Motor neuron (in vitro differentiated cells): ENCODE measurements around the gene SF3B4. TPM values are rescaled to one million over a fixed set of nuclear protein-coding genes. Genes with fewer than 3 reads are reported as not detected.

Experiments
- ATAC-seq, 8 experiments: fragments of 200-7000 bp; cut with Tn5 transposase; replicated peaks in 6 of 8; 2 replicates each; pipeline ENCODE4 v1.8.0; 2021; ENCODE audit warnings: mild to moderate bottlenecking in 8 of 8, moderate library complexity in 8 of 8
- H3K27ac ChIP-seq, 2 donors: fragments of 250-450 bp; sonication (Bioruptor Pico); 2 replicates each; pipeline ENCODE4 v1.9.0; 2021; ENCODE audit warnings: antibody characterized with exemption in 2 of 2, mild to moderate bottlenecking in 2 of 2, moderate library complexity in 1 of 2
- H3K4me1 ChIP-seq, 2 donors: fragments of 250-450 bp; sonication (Bioruptor Pico); replicated peaks in 1 of 2; 2 replicates each; pipeline ENCODE4 v1.6.1; 2021; ENCODE audit warnings: antibody characterized with exemption in 2 of 2, mild to moderate bottlenecking in 2 of 2, moderate library complexity in 1 of 2
- H3K4me3 ChIP-seq, 5 donors: fragments of 250-450 bp; sonication (Bioruptor Pico); 2 replicates each; pipeline ENCODE4 v1.9.0; 2021; ENCODE audit warnings: antibody characterized with exemption in 5 of 5, mild to moderate bottlenecking in 5 of 5, moderate library complexity in 4 of 5
- whole genome bisulfite sequencing, 10 experiments: fragments of 450-650 bp; shearing (Covaris generic); methylation state at CpG; one replicate each; pipeline ENCODE4 v1.0.0; 2022; 5-methylcytosine and 5-hydroxymethylcytosine counted together
- in situ Hi-C, 9 experiments: fragments of 400-800 bp; cut with MboI; loops; one replicate each; pipeline ENCODE4 v1.15.0; 2021; ENCODE audit warnings: low sequenced_read_pairs in 9 of 9, low pct_unique_long_range_greater_than_20kb in 2 of 9; ENCODE audit not compliant: unreplicated experiment in 9 of 9
- total RNA-seq, 8 experiments: library from RNA; unstranded; fragments of 300-600 nt; gene quantifications; 2 replicates each; pipeline versions ENCODE4 v1.2.3 to v1.2.4, GENCODE V29; 2022

Gene SF3B4
- total RNA-seq, 8 experiments from 2014 or later: 17.0 to 47.8 (median 28.1) TPM

DNA sequence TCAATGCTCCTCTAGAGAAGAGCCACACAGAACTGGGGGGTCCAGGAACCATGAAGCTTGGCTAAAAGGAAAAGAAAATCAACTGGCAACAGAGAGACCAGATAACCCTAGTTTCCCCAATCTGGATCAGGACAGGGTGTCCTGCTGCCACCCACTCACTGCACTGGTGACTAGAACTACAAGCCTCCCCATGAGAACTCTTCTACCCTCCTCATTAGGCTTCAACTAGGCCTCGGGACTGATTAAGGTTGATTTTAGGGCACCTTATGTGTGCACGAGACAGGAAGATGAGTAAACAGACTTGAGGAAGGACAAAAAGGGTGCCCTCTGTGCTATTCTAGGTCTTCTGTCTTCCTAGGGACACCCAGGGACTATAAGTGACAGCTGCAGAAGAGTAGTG lies 2.3 kb upstream of the SF3B4 start:
- no peak overlapping the region for H3K27ac ChIP-seq
- in situ Hi-C loops: loop anchor here in 1 of 9 experiments (25.0 kb wide), 1 partner anchor 257 kb away; no protein-coding TSS in a partner anchor
- WGBS, 10 experiments: 80 to 100% (median 85%) methylated on average over 1 to 2 of the region's 2 CpGs; no CpG with 5 or more reads in 4 of the 10 experiments

DNA sequence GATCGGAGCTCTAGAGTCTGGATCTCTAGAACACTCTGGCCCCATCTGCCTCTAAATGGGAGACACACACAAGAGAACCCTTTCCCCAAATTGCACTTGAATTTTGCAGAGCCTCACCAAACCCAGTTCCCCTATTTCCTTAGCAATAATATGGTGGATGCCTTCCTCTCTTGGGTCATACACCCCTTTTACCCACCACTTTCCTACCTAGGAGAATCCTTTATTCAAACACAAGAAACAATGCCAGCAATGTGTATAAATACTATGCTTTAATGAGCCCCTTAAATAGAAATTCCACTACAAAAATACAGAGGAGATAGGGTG lies 760 bp upstream of the SF3B4 start:
- Histone ChIP-seq H3K4me3 (peak overlapping the region; percentile 77 to 98 (median 89)), H3K27ac (peak overlapping the region; percentile 96), H3K4me1 (peaks cover 15 to 20% of the 10 kb centered on the region in 2 donors)
- in situ Hi-C loops: loop anchor here in 1 of 9 experiments (25.0 kb wide), 1 partner anchor 259 kb away; no protein-coding TSS in a partner anchor
- no peak for ATAC-seq
- WGBS, 10 experiments: 0% methylated on average over 1 of the region's 1 CpG; no CpG with 5 or more reads in 6 of the 10 experiments

More for the DNA sequence above, 2.3 kb upstream of the SF3B4 start:
- H3K4me3 ChIP-seq: no peak overlapping the region
- ATAC-seq: no peak
- peaks cover 15 to 20% of the 10 kb centered on the region in 2 donors for H3K4me1 ChIP-seq

DNA sequence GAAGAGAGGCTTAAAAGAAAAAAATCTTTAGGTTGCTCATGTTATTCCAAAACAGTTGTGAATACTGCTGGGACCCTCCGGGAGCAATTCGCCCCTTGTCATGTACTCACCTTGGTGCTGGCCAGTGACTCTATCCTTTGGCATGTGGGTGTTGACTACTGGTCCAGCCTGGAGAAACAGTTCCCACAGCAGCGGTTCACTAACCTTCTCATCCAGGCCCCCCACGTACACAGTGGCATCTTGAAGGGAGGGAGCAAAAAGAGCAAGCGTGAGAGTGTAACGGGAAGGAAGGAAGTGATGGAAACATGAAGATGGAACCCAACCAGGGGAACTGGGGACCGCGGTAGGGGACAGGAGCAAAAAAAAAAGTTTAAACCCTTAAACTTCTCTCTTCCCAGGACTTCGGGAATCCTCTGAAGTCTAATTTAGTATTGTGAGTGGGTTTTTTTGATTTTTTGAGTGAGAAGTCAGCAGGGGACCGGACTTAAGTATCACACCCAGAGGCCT lies 494 bp downstream of the SF3B4 start:
- 0 to 10% (median 0%) methylated on average over 2 to 10 of the region's 10 CpGs; no CpG with 5 or more reads in 3 of the 10 experiments for WGBS, 10 experiments
- ATAC-seq: peak in 2 of 8 experiments; percentile 4 to 5
- Histone ChIP-seq H3K4me3 (peak overlapping the region; percentile 77 to 98 (median 89)), H3K27ac (peak overlapping the region; percentile 96), H3K4me1 (peaks cover 15 to 20% of the 10 kb centered on the region in 2 donors)
- in situ Hi-C loops: loop anchor here in 1 of 9 experiments (25.0 kb wide), 1 partner anchor 260 kb away; no protein-coding TSS in a partner anchor

DNA sequence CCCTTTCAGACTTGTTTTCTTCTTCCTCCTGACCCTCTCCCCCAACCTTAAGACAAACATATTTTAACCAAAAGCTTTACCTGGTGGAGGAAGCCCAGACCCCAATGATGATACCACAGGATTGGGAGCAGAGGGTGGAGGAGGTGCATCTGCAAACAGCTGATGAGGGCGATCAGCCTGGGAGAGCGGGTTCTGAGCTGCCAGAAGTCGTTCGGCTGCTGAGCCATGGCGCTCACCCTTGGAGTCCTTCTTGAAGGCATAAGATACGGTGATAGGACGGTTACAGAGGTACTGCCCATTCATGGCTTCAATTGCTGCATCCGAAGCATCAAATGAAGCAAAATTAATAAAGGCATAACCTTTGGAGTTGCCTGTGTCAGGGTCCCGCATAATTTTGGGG lies 1.3 kb downstream of the SF3B4 start:
- ATAC-seq: no peak
- peaks cover 15 to 20% of the 10 kb centered on the region in 2 donors for H3K4me1 ChIP-seq
- H3K27ac ChIP-seq: no peak overlapping the region
- H3K4me3 ChIP-seq: peak overlapping the region in 3 of 5 donors; percentile 86 to 98 (median 93)
- 84 to 100% (median 89%) methylated on average over 3 to 9 of the region's 9 CpGs; no CpG with 5 or more reads in 3 of the 10 experiments for WGBS, 10 experiments
- in situ Hi-C loops: loop anchor here in 1 of 9 experiments (25.0 kb wide), 1 partner anchor 261 kb away; no protein-coding TSS in a partner anchor

DNA sequence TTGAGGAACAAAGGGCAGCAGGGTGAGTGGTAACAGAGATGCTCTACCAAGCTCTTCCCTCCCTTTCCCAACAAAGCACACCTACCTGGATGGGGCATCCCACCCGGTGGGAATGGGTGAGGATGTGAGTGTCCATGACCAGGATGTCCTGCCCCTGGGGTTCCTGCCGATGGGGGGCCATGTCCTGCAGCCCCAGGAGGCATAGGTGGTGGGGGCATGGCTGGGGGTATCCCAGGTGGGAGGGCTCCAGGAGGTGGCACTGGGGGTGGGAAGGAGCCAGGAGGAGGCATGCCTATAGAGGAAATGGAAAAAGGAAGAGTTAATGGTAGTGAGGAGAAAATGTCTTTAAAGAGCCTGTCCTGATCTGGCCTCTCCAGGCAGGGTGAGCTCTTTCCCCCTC lies 1.9 kb downstream of the SF3B4 start:
- Histone ChIP-seq H3K4me1 (peaks cover 15 to 20% of the 10 kb centered on the region in 2 donors), H3K27ac (no peak overlapping the region), H3K4me3 (no peak overlapping the region)
- WGBS, 10 experiments: 83 to 90% methylated on average over 1 to 2 of the region's 2 CpGs; no CpG with 5 or more reads in 8 of the 10 experiments
- in situ Hi-C loops: loop anchor here in 1 of 9 experiments (25.0 kb wide), 1 partner anchor 262 kb away; no protein-coding TSS in a partner anchor
- ATAC-seq: no peak

- in situ Hi-C loops: loop anchor here in 1 of 9 experiments (25.0 kb wide), 1 partner anchor 262 kb away; no protein-coding TSS in a partner anchor
- no peak overlapping the region for H3K27ac ChIP-seq
- H3K4me3 ChIP-seq: no peak overlapping the region
- no peak for ATAC-seq
- H3K4me1 ChIP-seq: peaks cover 15 to 20% of the 10 kb centered on the region in 2 donors
- WGBS, 10 experiments: 79 to 100% (median 95%) methylated on average over 1 to 3 of the region's 3 CpGs
Observed at GRCh38 chr1:149925345-149925744, 2.3 kb downstream of the SF3B4 start.

GRCh38 chr1:149923626-149924025 lies 4.0 kb downstream of the SF3B4 start:
- Histone ChIP-seq H3K4me1 (peaks cover 14 to 17% of the 10 kb centered on the region in 2 donors), H3K4me3 (no peak overlapping the region), H3K27ac (no peak overlapping the region)
- ATAC-seq: no peak
- WGBS, 10 experiments: 83 to 100% (median 99%) methylated on average over 1 to 6 of the region's 10 CpGs; no CpG with 5 or more reads in 4 of the 10 experiments
- in situ Hi-C loops: no loop called here

DNA sequence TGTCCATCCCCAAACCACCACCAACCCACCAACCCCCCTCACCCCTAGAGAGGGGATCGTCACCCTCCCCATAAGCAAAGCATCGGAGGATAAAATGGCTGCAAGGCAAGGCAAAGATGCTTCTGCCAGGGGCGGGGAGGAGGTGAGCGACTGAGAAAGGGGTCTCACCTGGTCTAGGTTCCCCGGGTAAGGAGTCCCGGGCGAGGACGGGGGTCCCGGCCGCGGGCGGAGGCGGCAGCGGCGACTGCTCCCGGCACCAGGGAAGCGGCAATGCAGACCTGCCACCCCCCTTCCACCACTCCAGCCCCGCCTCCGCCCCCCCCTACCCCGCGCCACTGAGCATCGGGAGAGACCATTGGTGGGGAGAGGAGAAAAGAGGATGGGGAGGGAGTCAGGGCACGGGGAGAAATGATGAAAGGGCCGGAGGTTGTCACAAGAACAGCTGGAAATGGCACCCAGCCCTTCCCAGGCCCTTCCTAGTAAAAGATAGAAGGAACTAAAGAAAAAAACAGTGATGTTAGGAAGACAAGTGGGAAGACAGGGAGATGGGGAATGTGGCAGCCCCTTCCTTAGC lies 9.9 kb downstream of the SF3B4 start, which contains the start of gene SV2A:
Gene SV2A, minus strand, starts transcription at position 274 of the 574 bp plus-strand sequence. CDS start 4,004 bp downstream, outside the sequence.
- Histone ChIP-seq H3K4me1 (peaks cover 24 to 26% of the 10 kb centered on the region in 2 donors), H3K27ac (peak within 1 kb of the TSS; percentile 63 to 68), H3K4me3 (peak within 1 kb of the TSS; percentile 54 to 85 (median 65))
- 0 to 20% (median 3%) methylated on average over 1 to 7 of the region's 24 CpGs; no CpG with 5 or more reads in 7 of the 10 experiments for WGBS, 10 experiments
- in situ Hi-C loops: no loop called here
- peak; percentile 19 to 93 (median 89) for ATAC-seq

GRCh38 chr1:149916898-149917252 lies 10.7 kb downstream of the SF3B4 start:
- peak overlapping the region; percentile 54 to 85 (median 65) for H3K4me3 ChIP-seq
- peaks cover 24 to 26% of the 10 kb centered on the region in 2 donors for H3K4me1 ChIP-seq
- in situ Hi-C loops: no loop called here
- peak overlapping the region; percentile 2 to 63 for H3K27ac ChIP-seq
- WGBS, 10 experiments: 0% methylated on average over 2 to 3 of the region's 10 CpGs; no CpG with 5 or more reads in 8 of the 10 experiments
- ATAC-seq: peak in 4 of 8 experiments; percentile 3 to 17 (median 14)

- H3K4me1 ChIP-seq: peaks cover 24 to 26% of the 10 kb centered on the region in 2 donors
- peak overlapping the region; percentile 54 to 85 (median 65) for H3K4me3 ChIP-seq
- H3K27ac ChIP-seq: peak overlapping the region; percentile 2 to 63
- ATAC-seq: peak in 3 of 8 experiments; percentile 1 to 29 (median 28)
- in situ Hi-C loops: no loop called here
- 0 to 50% (median 9%) methylated on average over 1 to 6 of the region's 9 CpGs; no CpG with 5 or more reads in 4 of the 10 experiments for WGBS, 10 experiments
Observed at GRCh38 chr1:149916193-149916897, 11.3 kb downstream of the SF3B4 start.

DNA sequence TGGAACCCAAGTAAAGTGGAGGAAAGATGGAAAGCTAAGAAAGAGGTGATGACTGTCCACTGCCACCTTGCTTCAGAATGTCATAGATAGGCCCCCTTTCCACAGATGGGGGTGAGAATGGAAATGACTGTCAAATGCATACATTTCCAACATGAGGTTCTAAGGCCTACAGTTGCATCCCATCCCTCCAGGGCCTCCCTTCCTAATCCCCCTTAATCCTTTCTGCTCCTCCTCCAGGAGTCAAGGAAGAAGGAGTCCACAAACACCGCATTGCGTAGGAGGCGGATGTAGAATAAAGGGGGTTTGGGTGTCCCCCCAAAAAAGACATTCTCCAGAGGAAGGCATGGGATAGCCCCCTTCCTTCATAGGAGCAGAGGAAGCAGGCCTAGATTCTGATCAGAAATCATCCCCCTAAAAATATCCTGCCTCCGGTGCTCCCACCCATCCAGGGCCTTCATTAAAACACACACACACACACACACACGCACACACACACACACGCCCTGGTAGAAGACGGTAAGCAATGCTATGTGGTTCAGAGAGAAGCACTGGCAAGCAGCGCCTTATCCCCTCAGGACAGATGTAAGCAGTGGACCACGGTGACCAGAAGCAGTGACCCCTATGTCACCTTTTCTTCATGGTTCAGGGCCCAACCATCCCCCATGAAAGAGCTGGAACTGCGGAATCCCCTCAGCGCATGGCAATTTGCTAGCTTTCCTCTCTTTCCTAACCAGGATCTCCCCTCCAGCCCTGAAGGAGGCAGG lies 12.0 kb downstream of the SF3B4 start:
- Histone ChIP-seq H3K27ac (peak overlapping the region; percentile 2 to 63), H3K4me1 (peaks cover 24 to 26% of the 10 kb centered on the region in 2 donors), H3K4me3 (peak overlapping the region; percentile 54 to 85 (median 65))
- in situ Hi-C loops: no loop called here
- 33 to 93% (median 52%) methylated on average over 2 to 11 of the region's 11 CpGs; no CpG with 5 or more reads in 3 of the 10 experiments for WGBS, 10 experiments
- peak in 3 of 8 experiments; percentile 11 to 19 (median 15) for ATAC-seq

GRCh38 chr1:149914545-149914944 lies 13.1 kb downstream of the SF3B4 start:
- in situ Hi-C loops: no loop called here
- H3K27ac ChIP-seq: no peak overlapping the region
- ATAC-seq: no peak
- peaks cover 24 to 26% of the 10 kb centered on the region in 2 donors for H3K4me1 ChIP-seq
- 70 to 100% (median 100%) methylated on average over 1 of the region's 1 CpG; no CpG with 5 or more reads in 5 of the 10 experiments for WGBS, 10 experiments
- no peak overlapping the region for H3K4me3 ChIP-seq
